Liver (tissue), 9 donors: ENCODE data around the gene SLC38A5. TPM values are rescaled to one million over a fixed set of nuclear protein-coding genes. Genes with fewer than 3 reads are reported as not detected.
A peak's percentile ranks its signal among the peaks of the same experiment; 100 is the strongest.

Experiments used
- DNase-seq: peaks from one replicate; pipeline ENCODE4 v3.0.0-alpha.2; 2017; ENCODE audit warnings: low spot score
- H3K27ac ChIP-seq, 2 donors: one replicate each; pipeline ENCODE4 v1.7.0; 2013; ENCODE audit warnings: inconsistent platforms in 2 of 2, low read length in 2 of 2, control low read depth in 1 of 2, low read depth in 1 of 2, mild to moderate bottlenecking in 1 of 2
- H3K27me3 ChIP-seq, 4 donors: one replicate each; pipeline versions ENCODE4 v1.6.1 to v1.7.0; 2013; ENCODE audit warnings: low read length in 3 of 4, inconsistent platforms in 1 of 4, mild to moderate bottlenecking in 1 of 4, moderate library complexity in 1 of 4; ENCODE audit not compliant: control insufficient read depth in 4 of 4, insufficient read depth in 4 of 4
- H3K36me3 ChIP-seq, 4 donors: one replicate each; pipeline versions ENCODE4 v1.6.1 to v1.7.0; 2013; ENCODE audit warnings: low read length in 3 of 4, mild to moderate bottlenecking in 3 of 4, low read depth in 1 of 4, moderate library complexity in 1 of 4; ENCODE audit not compliant: control insufficient read depth in 4 of 4, insufficient read depth in 3 of 4
- H3K4me1 ChIP-seq, 4 donors: one replicate each; pipeline versions ENCODE4 v1.6.1 to v1.7.0; 2013; ENCODE audit warnings: low read length in 3 of 4, mild to moderate bottlenecking in 3 of 4, moderate library complexity in 1 of 4; ENCODE audit not compliant: control insufficient read depth in 4 of 4, insufficient read depth in 4 of 4
- H3K4me3 ChIP-seq, 3 donors: one replicate each; pipeline versions ENCODE4 v1.6.1 to v1.7.0; 2013; ENCODE audit warnings: low read length in 3 of 3, control low read depth in 1 of 3, low read depth in 1 of 3, mild to moderate bottlenecking in 1 of 3
- H3K9ac ChIP-seq, 2 donors: one replicate each; pipeline ENCODE4 v1.7.0; 2013; ENCODE audit warnings: low read length in 2 of 2, mild to moderate bottlenecking in 2 of 2, moderate library complexity in 2 of 2, control low read depth in 1 of 2, low read depth in 1 of 2
- H3K9me3 ChIP-seq, 4 donors: one replicate each; pipeline versions ENCODE4 v1.6.1 to v1.7.0; 2013; ENCODE audit warnings: low read length in 3 of 4; ENCODE audit not compliant: control insufficient read depth in 4 of 4
- ATF3 ChIP-seq: IDR thresholded peaks from 2 replicates; pipeline ENCODE4 v1.6.1; 2016; ENCODE audit warnings: antibody characterized with exemption
- EGR1 ChIP-seq, 2 donors: IDR thresholded peaks; 2 replicates each; pipeline ENCODE4 v1.6.1; 2016 to 2018; ENCODE audit warnings: antibody characterized with exemption in 2 of 2, low read depth in 2 of 2
- FOXA2 ChIP-seq: IDR thresholded peaks from 2 replicates; pipeline ENCODE4 v1.6.1; 2016; ENCODE audit warnings: antibody characterized with exemption
- GABPA ChIP-seq, 2 donors: IDR thresholded peaks in 1 of 2; conservative IDR thresholded peaks in 1 of 2; 2 replicates each; pipeline ENCODE4 v1.6.1; 2016; ENCODE audit warnings: antibody characterized with exemption in 2 of 2, mild to moderate bottlenecking in 1 of 2, moderate library complexity in 1 of 2
- HNF4A ChIP-seq, 2 donors: conservative IDR thresholded peaks; 2 replicates each; pipeline ENCODE4 v1.6.1; 2016; ENCODE audit warnings: antibody characterized with exemption in 2 of 2, mild to moderate bottlenecking in 2 of 2
- HNF4G ChIP-seq: IDR thresholded peaks from 2 replicates; pipeline ENCODE4 v1.6.1; 2016; ENCODE audit warnings: antibody characterized with exemption
- JUND ChIP-seq, 2 donors: IDR thresholded peaks; 2 replicates each; pipeline ENCODE4 v1.6.1; 2016; ENCODE audit warnings: antibody characterized with exemption in 2 of 2
- NR2F2 ChIP-seq: IDR thresholded peaks from 2 replicates; pipeline ENCODE4 v1.6.1; 2016; ENCODE audit warnings: antibody characterized with exemption
- RAD21 ChIP-seq, 2 donors: IDR thresholded peaks; 2 replicates each; pipeline ENCODE4 v1.6.1; 2016; ENCODE audit warnings: antibody characterized with exemption in 2 of 2, mild to moderate bottlenecking in 2 of 2
- REST ChIP-seq: IDR thresholded peaks from 2 replicates; pipeline ENCODE4 v1.6.1; 2016; ENCODE audit warnings: antibody characterized with exemption, mild to moderate bottlenecking
- RXRA ChIP-seq, 2 donors: IDR thresholded peaks; 2 replicates each; pipeline ENCODE4 v1.6.1; 2017 to 2018; ENCODE audit warnings: antibody characterized with exemption in 2 of 2, mild to moderate bottlenecking in 1 of 2
- SP1 ChIP-seq: IDR thresholded peaks from 2 replicates; pipeline ENCODE4 v1.6.1; 2018; ENCODE audit warnings: antibody characterized with exemption, mild to moderate bottlenecking
- TAF1 ChIP-seq: conservative IDR thresholded peaks from 2 replicates; pipeline ENCODE4 v1.6.1; 2016; ENCODE audit warnings: antibody characterized with exemption, mild to moderate bottlenecking
- ZBTB33 ChIP-seq: IDR thresholded peaks from 2 replicates; pipeline ENCODE4 v1.6.1; 2016; ENCODE audit warnings: antibody characterized with exemption
- WGBS: extraction: QIAGEN DNeasy Blood & Tissue Kit; methylation state at CpG from one replicate; pipeline ENCODE4 v1.1.7; 2013; 5-methylcytosine and 5-hydroxymethylcytosine counted together
- polyA plus RNA-seq, 2 donors: library from polyadenylated mRNA; stranded (reverse) in 1 of 2; unstranded in 1 of 2; fragments of 200-250 nt in 1 of 2; fragments of >200 nt in 1 of 2; fragmentation: Nextera tagmentation in 1 of 2; extraction: Ambion mirVana in 1 of 2; gene quantifications; one replicate each; pipeline versions ENCODE4 v1.2.1 to v1.2.3, GENCODE V29; 2013 to 2015
- total RNA-seq, 2 donors: library from RNA; depleted of rRNA; stranded (reverse); fragments of >200 nt; gene quantifications; one replicate each; pipeline ENCODE4 v1.2.3, GENCODE V29; 2014
- TF ChIP-seq, protein P1 (sequence below): fragments of 150-350 bp; IDR thresholded peaks from 2 replicates; pipeline ENCODE4 v1.5.1; 2017; ENCODE audit warnings: improper control_type of control experiment, low read depth, low read length; ENCODE audit not compliant: missing input control
- TF ChIP-seq, protein P2 (sequence below): IDR thresholded peaks from 2 replicates; pipeline ENCODE4 v1.6.1; 2016; ENCODE audit warnings: antibody characterized with exemption
- donor health status: healthy.
- donor health status: healthy.
- donor health status: healthy.
- donor health status: healthy.
- donor health status: healthy.

SLC38A5 gene
- total and polyA plus RNA-seq, 4 donors: 0.25 to 81.3 (median 0.45) TPM

- TF ChIP-seq ZBTB33 (no peak), HNF4A (conservative IDR thresholded peaks at IDR 0.05) (no peak), SP1 (no peak), RAD21 (IDR thresholded peaks at IDR 0.05) (no peak)
These were observed 8.1 kb upstream of the SLC38A5 start (continued) for GRCh38 chrX:48477960-48478755.

GRCh38 chrX:48476919-48477318 lies 6.9 kb upstream of the SLC38A5 start:
- 71% methylated on average over 4 of the region's 4 CpGs for WGBS
- Histone ChIP-seq H3K9ac (peak overlapping the region in 1 of 2 donors; percentile 22), H3K9me3 (no peaks in the 10 kb centered on the region), H3K27ac (no peak overlapping the region), H3K4me1 (peaks cover 0 to 9% (median 6%) of the 10 kb centered on the region in 4 donors), H3K4me3 (peak overlapping the region; percentile 20 to 90 (median 73)), H3K36me3 (peaks cover 0 to 10% (median 6%) of the 10 kb centered on the region in 4 donors), H3K27me3 (no peaks in the 10 kb centered on the region)
- TF ChIP-seq, protein P1, sequence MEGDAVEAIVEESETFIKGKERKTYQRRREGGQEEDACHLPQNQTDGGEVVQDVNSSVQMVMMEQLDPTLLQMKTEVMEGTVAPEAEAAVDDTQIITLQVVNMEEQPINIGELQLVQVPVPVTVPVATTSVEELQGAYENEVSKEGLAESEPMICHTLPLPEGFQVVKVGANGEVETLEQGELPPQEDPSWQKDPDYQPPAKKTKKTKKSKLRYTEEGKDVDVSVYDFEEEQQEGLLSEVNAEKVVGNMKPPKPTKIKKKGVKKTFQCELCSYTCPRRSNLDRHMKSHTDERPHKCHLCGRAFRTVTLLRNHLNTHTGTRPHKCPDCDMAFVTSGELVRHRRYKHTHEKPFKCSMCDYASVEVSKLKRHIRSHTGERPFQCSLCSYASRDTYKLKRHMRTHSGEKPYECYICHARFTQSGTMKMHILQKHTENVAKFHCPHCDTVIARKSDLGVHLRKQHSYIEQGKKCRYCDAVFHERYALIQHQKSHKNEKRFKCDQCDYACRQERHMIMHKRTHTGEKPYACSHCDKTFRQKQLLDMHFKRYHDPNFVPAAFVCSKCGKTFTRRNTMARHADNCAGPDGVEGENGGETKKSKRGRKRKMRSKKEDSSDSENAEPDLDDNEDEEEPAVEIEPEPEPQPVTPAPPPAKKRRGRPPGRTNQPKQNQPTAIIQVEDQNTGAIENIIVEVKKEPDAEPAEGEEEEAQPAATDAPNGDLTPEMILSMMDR: no peak
- no peak for TF ChIP-seq RXRA (IDR thresholded peaks at IDR 0.05)
- no peak for TF ChIP-seq JUND (IDR thresholded peaks at IDR 0.05)
- DNase-seq: no peak

DNA sequence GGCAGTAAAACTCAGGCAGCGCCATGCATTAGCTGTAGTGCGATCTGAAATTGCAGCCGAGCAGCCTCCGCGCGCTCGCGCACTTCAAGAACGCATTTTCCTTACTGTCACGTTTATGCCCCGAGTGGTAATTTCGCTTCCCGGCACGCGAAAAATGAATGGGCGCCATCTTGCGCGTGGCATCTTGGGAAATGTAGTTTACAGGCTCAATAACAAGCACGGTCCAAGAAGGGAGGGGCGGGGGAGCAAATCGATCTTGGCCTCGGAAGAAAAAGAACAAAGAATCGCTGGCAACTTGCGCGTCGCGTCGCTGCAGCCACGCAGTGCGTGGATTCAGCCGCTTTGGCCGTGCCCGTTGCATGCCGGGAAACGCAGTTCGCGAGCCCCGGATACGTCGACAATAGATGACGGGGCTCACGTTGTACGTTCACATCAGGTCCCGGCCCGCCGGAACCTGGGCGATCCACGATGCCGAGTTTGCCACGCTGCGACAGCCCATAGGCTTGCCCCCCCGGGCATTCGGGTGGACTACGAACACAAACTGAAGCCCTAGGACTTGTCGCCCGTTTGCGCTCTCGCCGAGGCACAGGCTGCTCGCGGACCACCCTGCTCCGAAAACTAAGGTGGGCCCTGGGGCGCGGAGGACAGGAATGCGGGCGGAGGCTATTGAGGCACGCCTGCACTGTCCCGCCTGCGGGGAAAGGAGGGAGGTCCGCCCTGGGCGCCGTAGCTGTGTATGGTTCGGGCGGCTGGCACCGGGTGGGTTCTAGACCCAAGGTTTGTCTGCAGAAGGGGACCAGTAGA lies 5.9 kb upstream of the SLC38A5 start, which contains the start of gene FTSJ1:
Gene FTSJ1, plus strand, starts transcription at position 426 of the 804 bp plus-strand sequence. CDS start 1,849 bp downstream, outside the sequence.
- peaks cover 0 to 9% (median 6%) of the 10 kb centered on the region in 4 donors for H3K4me1 ChIP-seq
- DNase-seq: peak; percentile 80
- H3K4me3 ChIP-seq: peak within 1 kb of the TSS; percentile 73 to 90 (median 83)
- H3K9ac ChIP-seq: peak within 1 kb of the TSS; percentile 65 to 71
- under 1% methylated on average over 75 of the region's 75 CpGs for WGBS
- no peaks in the 10 kb centered on the region for H3K9me3 ChIP-seq
- no peaks in the 10 kb centered on the region for H3K27me3 ChIP-seq
- peak within 1 kb of the TSS; percentile 77 to 78 for H3K27ac ChIP-seq
- peaks cover 0 to 3% (median 2%) of the 10 kb centered on the region in 4 donors for H3K36me3 ChIP-seq
- TF ChIP-seq TAF1 (no peak), ATF3 (no peak), JUND (IDR thresholded peaks at IDR 0.05) (peak in 1 of 2 donors; percentile 35), EGR1 (IDR thresholded peaks at IDR 0.05; ENCODE audit: low read depth in 2 of 2) (peak in 1 of 2 donors; percentile 51), RXRA (IDR thresholded peaks at IDR 0.05) (peak; percentile 23 to 55), REST (no peak), FOXA2 (no peak), HNF4A (conservative IDR thresholded peaks at IDR 0.05) (peak; percentile 14 to 35), SP1 (peak; percentile 47), NR2F2 (no peak), GABPA (IDR thresholded peaks at IDR 0.05 in 1 of 2, conservative IDR thresholded peaks at IDR 0.05 in 1 of 2) (peak in 1 of 2 donors; percentile 78), HNF4G (no peak)
- TF ChIP-seq, protein P1: no peak
- TF ChIP-seq, protein P2, sequence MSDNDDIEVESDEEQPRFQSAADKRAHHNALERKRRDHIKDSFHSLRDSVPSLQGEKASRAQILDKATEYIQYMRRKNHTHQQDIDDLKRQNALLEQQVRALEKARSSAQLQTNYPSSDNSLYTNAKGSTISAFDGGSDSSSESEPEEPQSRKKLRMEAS: peak; percentile 87
